ENCODE results near the gene COL4A6. TPM values are rescaled to one million over a fixed set of nuclear protein-coding genes. Genes with fewer than 3 reads are reported as not detected.

The COL4A6 gene
- total and polyA plus RNA-seq, 2 donors, result 1.0 to 1.4 TPM

- Histone ChIP-seq H3K27me3 (ENCODE audit: control insufficient read depth in 2 of 2, insufficient read depth in 1 of 2, low read length in 1 of 2) (no peaks in the 10 kb centered on the region), H3K36me3 (ENCODE audit: control insufficient read depth in 2 of 2, insufficient read depth in 2 of 2, low read length in 1 of 2) (no peaks in the 10 kb centered on the region), H3K4me3 (ENCODE audit: low read length in 2 of 2) (no peak overlapping the region), H3K4me1 (ENCODE audit: control insufficient read depth in 2 of 2, insufficient read depth in 2 of 2, low read length in 2 of 2) (no peaks in the 10 kb centered on the region), H3K27ac (ENCODE audit: low read depth in 1 of 2, low read length in 1 of 2) (no peak overlapping the region), H3K9me3 (ENCODE audit: control insufficient read depth in 2 of 2, insufficient read depth in 1 of 2, low read length in 1 of 2) (no peaks in the 10 kb centered on the region)
- no peak for DNase-seq (ENCODE audit: low read depth in 6 of 9, low spot score in 9 of 9)
Measured at GRCh38 chrX:108322234-108322633, 116.0 kb downstream of the COL4A6 start.

- H3K9me3 ChIP-seq (ENCODE audit: control insufficient read depth in 2 of 2, insufficient read depth in 1 of 2, low read length in 1 of 2), result no peaks in the 10 kb centered on the region
- H3K27me3 ChIP-seq (ENCODE audit: control insufficient read depth in 2 of 2, insufficient read depth in 1 of 2, low read length in 1 of 2), result no peaks in the 10 kb centered on the region
- no peak for DNase-seq (ENCODE audit: low read depth in 6 of 9, low spot score in 9 of 9)
- no peak overlapping the region for H3K27ac ChIP-seq (ENCODE audit: low read depth in 1 of 2, low read length in 1 of 2)
- 77% methylated on average over 1 of the region's 1 CpG for WGBS
- no peak overlapping the region for H3K4me3 ChIP-seq (ENCODE audit: low read length in 2 of 2)
- no peaks in the 10 kb centered on the region for H3K4me1 ChIP-seq (ENCODE audit: control insufficient read depth in 2 of 2, insufficient read depth in 2 of 2, low read length in 2 of 2)
- no peaks in the 10 kb centered on the region for H3K36me3 ChIP-seq (ENCODE audit: control insufficient read depth in 2 of 2, insufficient read depth in 2 of 2, low read length in 1 of 2)
Measured at GRCh38 chrX:108316456-108316855, 121.8 kb downstream of the COL4A6 start.

- H3K9me3 ChIP-seq (ENCODE audit: control insufficient read depth in 2 of 2, insufficient read depth in 1 of 2, low read length in 1 of 2), result no peaks in the 10 kb centered on the region
- no peaks in the 10 kb centered on the region for H3K4me1 ChIP-seq (ENCODE audit: control insufficient read depth in 2 of 2, insufficient read depth in 2 of 2, low read length in 2 of 2)
- WGBS, result 92% methylated on average over 1 of the region's 1 CpG
- no peak overlapping the region for H3K27ac ChIP-seq (ENCODE audit: low read depth in 1 of 2, low read length in 1 of 2)
- H3K27me3 ChIP-seq (ENCODE audit: control insufficient read depth in 2 of 2, insufficient read depth in 1 of 2, low read length in 1 of 2), result no peaks in the 10 kb centered on the region
- no peaks in the 10 kb centered on the region for H3K36me3 ChIP-seq (ENCODE audit: control insufficient read depth in 2 of 2, insufficient read depth in 2 of 2, low read length in 1 of 2)
- DNase-seq (ENCODE audit: low read depth in 6 of 9, low spot score in 9 of 9), result no peak
- no peak overlapping the region for H3K4me3 ChIP-seq (ENCODE audit: low read length in 2 of 2)
Measured at GRCh38 chrX:108313669-108314068, 124.6 kb downstream of the COL4A6 start.

- no peaks in the 10 kb centered on the region for H3K9me3 ChIP-seq (ENCODE audit: control insufficient read depth in 2 of 2, insufficient read depth in 1 of 2, low read length in 1 of 2)
- 75% methylated on average over 1 of the region's 1 CpG for WGBS
- H3K4me3 ChIP-seq (ENCODE audit: low read length in 2 of 2), result no peak overlapping the region
- H3K36me3 ChIP-seq (ENCODE audit: control insufficient read depth in 2 of 2, insufficient read depth in 2 of 2, low read length in 1 of 2), result no peaks in the 10 kb centered on the region
- no peaks in the 10 kb centered on the region for H3K27me3 ChIP-seq (ENCODE audit: control insufficient read depth in 2 of 2, insufficient read depth in 1 of 2, low read length in 1 of 2)
- no peak for DNase-seq (ENCODE audit: low read depth in 6 of 9, low spot score in 9 of 9)
- no peak overlapping the region for H3K27ac ChIP-seq (ENCODE audit: low read depth in 1 of 2, low read length in 1 of 2)
- H3K4me1 ChIP-seq (ENCODE audit: control insufficient read depth in 2 of 2, insufficient read depth in 2 of 2, low read length in 2 of 2), result no peaks in the 10 kb centered on the region
Measured at GRCh38 chrX:108312957-108313356, 125.3 kb downstream of the COL4A6 start.

GRCh38 chrX:108312011-108312410, 126.2 kb downstream of the COL4A6 start:
- DNase-seq (ENCODE audit: low read depth in 6 of 9, low spot score in 9 of 9), result no peak
- Histone ChIP-seq H3K4me1 (ENCODE audit: control insufficient read depth in 2 of 2, insufficient read depth in 2 of 2, low read length in 2 of 2) (no peaks in the 10 kb centered on the region), H3K27ac (ENCODE audit: low read depth in 1 of 2, low read length in 1 of 2) (no peak overlapping the region), H3K36me3 (ENCODE audit: control insufficient read depth in 2 of 2, insufficient read depth in 2 of 2, low read length in 1 of 2) (no peaks in the 10 kb centered on the region), H3K4me3 (ENCODE audit: low read length in 2 of 2) (no peak overlapping the region), H3K27me3 (ENCODE audit: control insufficient read depth in 2 of 2, insufficient read depth in 1 of 2, low read length in 1 of 2) (no peaks in the 10 kb centered on the region), H3K9me3 (ENCODE audit: control insufficient read depth in 2 of 2, insufficient read depth in 1 of 2, low read length in 1 of 2) (no peaks in the 10 kb centered on the region)
- WGBS, result 86% methylated on average over 1 of the region's 1 CpG

GRCh38 chrX:108310506-108310905, 127.7 kb downstream of the COL4A6 start:
- no peaks in the 10 kb centered on the region for H3K36me3 ChIP-seq (ENCODE audit: control insufficient read depth in 2 of 2, insufficient read depth in 2 of 2, low read length in 1 of 2)
- no peak overlapping the region for H3K4me3 ChIP-seq (ENCODE audit: low read length in 2 of 2)
- no peak overlapping the region for H3K27ac ChIP-seq (ENCODE audit: low read depth in 1 of 2, low read length in 1 of 2)
- H3K27me3 ChIP-seq (ENCODE audit: control insufficient read depth in 2 of 2, insufficient read depth in 1 of 2, low read length in 1 of 2), result no peaks in the 10 kb centered on the region
- no peaks in the 10 kb centered on the region for H3K9me3 ChIP-seq (ENCODE audit: control insufficient read depth in 2 of 2, insufficient read depth in 1 of 2, low read length in 1 of 2)
- DNase-seq (ENCODE audit: low read depth in 6 of 9, low spot score in 9 of 9), result no peak
- 92% methylated on average over 1 of the region's 1 CpG for WGBS
- no peaks in the 10 kb centered on the region for H3K4me1 ChIP-seq (ENCODE audit: control insufficient read depth in 2 of 2, insufficient read depth in 2 of 2, low read length in 2 of 2)

GRCh38 chrX:108309144-108309543, 129.1 kb downstream of the COL4A6 start:
- Histone ChIP-seq H3K9me3 (ENCODE audit: control insufficient read depth in 2 of 2, insufficient read depth in 1 of 2, low read length in 1 of 2) (no peaks in the 10 kb centered on the region), H3K27me3 (ENCODE audit: control insufficient read depth in 2 of 2, insufficient read depth in 1 of 2, low read length in 1 of 2) (no peaks in the 10 kb centered on the region), H3K4me1 (ENCODE audit: control insufficient read depth in 2 of 2, insufficient read depth in 2 of 2, low read length in 2 of 2) (no peaks in the 10 kb centered on the region), H3K27ac (ENCODE audit: low read depth in 1 of 2, low read length in 1 of 2) (no peak overlapping the region), H3K4me3 (ENCODE audit: low read length in 2 of 2) (no peak overlapping the region), H3K36me3 (ENCODE audit: control insufficient read depth in 2 of 2, insufficient read depth in 2 of 2, low read length in 1 of 2) (no peaks in the 10 kb centered on the region)
- 93% methylated on average over 4 of the region's 4 CpGs for WGBS
- DNase-seq (ENCODE audit: low read depth in 6 of 9, low spot score in 9 of 9), result no peak

- H3K4me3 ChIP-seq (ENCODE audit: low read length in 2 of 2), result no peak overlapping the region
- WGBS, result 97% methylated on average over 6 of the region's 6 CpGs
- H3K36me3 ChIP-seq (ENCODE audit: control insufficient read depth in 2 of 2, insufficient read depth in 2 of 2, low read length in 1 of 2), result no peaks in the 10 kb centered on the region
- no peaks in the 10 kb centered on the region for H3K4me1 ChIP-seq (ENCODE audit: control insufficient read depth in 2 of 2, insufficient read depth in 2 of 2, low read length in 2 of 2)
- DNase-seq (ENCODE audit: low read depth in 6 of 9, low spot score in 9 of 9), result no peak
- H3K9me3 ChIP-seq (ENCODE audit: control insufficient read depth in 2 of 2, insufficient read depth in 1 of 2, low read length in 1 of 2), result no peaks in the 10 kb centered on the region
- H3K27me3 ChIP-seq (ENCODE audit: control insufficient read depth in 2 of 2, insufficient read depth in 1 of 2, low read length in 1 of 2), result no peaks in the 10 kb centered on the region
- H3K27ac ChIP-seq (ENCODE audit: low read depth in 1 of 2, low read length in 1 of 2), result no peak overlapping the region
Measured at GRCh38 chrX:108307132-108308085, 130.8 kb downstream of the COL4A6 start.

GRCh38 chrX:108306086-108306485, 132.1 kb downstream of the COL4A6 start:
- Histone ChIP-seq H3K27ac (ENCODE audit: low read depth in 1 of 2, low read length in 1 of 2) (no peak overlapping the region), H3K4me1 (ENCODE audit: control insufficient read depth in 2 of 2, insufficient read depth in 2 of 2, low read length in 2 of 2) (no peaks in the 10 kb centered on the region), H3K4me3 (ENCODE audit: low read length in 2 of 2) (no peak overlapping the region), H3K9me3 (ENCODE audit: control insufficient read depth in 2 of 2, insufficient read depth in 1 of 2, low read length in 1 of 2) (no peaks in the 10 kb centered on the region), H3K36me3 (ENCODE audit: control insufficient read depth in 2 of 2, insufficient read depth in 2 of 2, low read length in 1 of 2) (no peaks in the 10 kb centered on the region), H3K27me3 (ENCODE audit: control insufficient read depth in 2 of 2, insufficient read depth in 1 of 2, low read length in 1 of 2) (no peaks in the 10 kb centered on the region)
- DNase-seq (ENCODE audit: low read depth in 6 of 9, low spot score in 9 of 9), result no peak

Data from thymus (tissue), 11 donors.